Fibroblast of the aortic adventitia (primary cell): ENCODE data around the gene PPP1R13B. TPM values are rescaled to one million over a fixed set of nuclear protein-coding genes. Genes with fewer than 3 reads are reported as not detected.

Source experiments
- DNase-seq: peaks from one replicate; pipeline ENCODE4 v3.0.0-alpha.2; 2010; ENCODE audit warnings: low read depth
- H3K4me3 ChIP-seq: 2 replicates; pipeline ENCODE4 v1.5.1; 2011; ENCODE audit warnings: low read depth, mild to moderate bottlenecking, control low read depth, low read length, moderate library complexity
- total RNA-seq: library from RNA; depleted of rRNA; stranded (reverse); fragments of >200 nt; gene quantifications from 2 replicates; pipeline ENCODE4 v1.2.3, GENCODE V29; 2012; ENCODE audit warnings: low replicate concordance
- TF ChIP-seq, protein P1 (sequence below): IDR thresholded peaks from 2 replicates; pipeline ENCODE4 v1.5.1; 2011; ENCODE audit warnings: mild to moderate bottlenecking, low read length, control low read depth, inconsistent platforms; ENCODE audit not compliant: insufficient read depth

PPP1R13B gene
- total RNA-seq, 1 donor = 1.2 TPM

DNA sequence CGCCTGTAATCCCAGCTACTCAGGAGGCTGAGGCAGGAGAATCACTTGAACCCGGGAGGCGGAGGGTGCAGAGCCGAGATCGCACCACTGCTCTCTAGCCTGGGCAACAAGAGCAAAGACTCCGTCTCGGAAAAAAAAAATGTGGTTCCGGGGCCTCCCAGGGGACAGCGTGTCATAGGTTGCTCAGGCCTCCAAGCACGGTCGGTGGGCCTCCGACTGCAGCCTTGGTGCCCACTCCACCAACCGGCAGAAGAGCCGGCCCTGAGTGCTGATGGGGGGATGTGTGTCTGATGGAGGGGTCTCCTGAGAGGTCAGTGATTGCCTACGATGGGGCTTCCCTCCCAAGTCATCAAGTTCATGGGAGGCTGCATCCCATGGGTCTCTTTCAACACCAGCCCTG, 115.9 kb downstream of the PPP1R13B start:
- TF ChIP-seq, protein P1, sequence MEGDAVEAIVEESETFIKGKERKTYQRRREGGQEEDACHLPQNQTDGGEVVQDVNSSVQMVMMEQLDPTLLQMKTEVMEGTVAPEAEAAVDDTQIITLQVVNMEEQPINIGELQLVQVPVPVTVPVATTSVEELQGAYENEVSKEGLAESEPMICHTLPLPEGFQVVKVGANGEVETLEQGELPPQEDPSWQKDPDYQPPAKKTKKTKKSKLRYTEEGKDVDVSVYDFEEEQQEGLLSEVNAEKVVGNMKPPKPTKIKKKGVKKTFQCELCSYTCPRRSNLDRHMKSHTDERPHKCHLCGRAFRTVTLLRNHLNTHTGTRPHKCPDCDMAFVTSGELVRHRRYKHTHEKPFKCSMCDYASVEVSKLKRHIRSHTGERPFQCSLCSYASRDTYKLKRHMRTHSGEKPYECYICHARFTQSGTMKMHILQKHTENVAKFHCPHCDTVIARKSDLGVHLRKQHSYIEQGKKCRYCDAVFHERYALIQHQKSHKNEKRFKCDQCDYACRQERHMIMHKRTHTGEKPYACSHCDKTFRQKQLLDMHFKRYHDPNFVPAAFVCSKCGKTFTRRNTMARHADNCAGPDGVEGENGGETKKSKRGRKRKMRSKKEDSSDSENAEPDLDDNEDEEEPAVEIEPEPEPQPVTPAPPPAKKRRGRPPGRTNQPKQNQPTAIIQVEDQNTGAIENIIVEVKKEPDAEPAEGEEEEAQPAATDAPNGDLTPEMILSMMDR = no peak

DNA sequence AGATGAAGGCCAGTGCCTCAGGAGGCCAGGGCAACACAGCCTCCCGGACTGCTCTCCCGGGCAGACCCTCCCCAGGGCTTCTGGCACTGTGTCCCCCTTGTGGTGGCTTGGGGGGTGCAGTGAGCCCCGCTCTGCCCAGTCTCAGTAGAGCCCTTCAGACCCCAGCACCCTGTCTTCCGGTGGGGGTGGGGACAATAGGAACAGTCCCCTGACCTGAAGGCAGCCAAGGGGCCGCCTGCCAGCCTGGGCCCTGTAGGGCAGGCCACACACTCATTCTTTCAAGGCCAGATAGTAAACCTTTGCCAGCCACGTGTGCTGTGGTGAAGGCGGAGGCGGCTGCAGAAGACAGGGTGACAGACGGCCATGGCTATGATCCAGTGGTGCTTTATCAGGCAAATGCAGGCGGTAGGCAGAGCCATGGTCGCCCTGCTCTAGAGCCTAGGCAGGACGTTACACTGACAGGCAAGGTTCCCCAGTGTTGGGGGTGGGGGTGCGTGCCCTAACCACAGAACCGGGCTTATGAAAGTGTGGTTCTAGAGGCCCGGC, 116.8 kb downstream of the PPP1R13B start:
- no peak overlapping the region for H3K4me3 ChIP-seq
- no peak for DNase-seq
- TF ChIP-seq, protein P1 = peak; percentile 16

More for the DNA sequence above, 115.9 kb downstream of the PPP1R13B start:
- no peak overlapping the region for H3K4me3 ChIP-seq
- DNase-seq = no peak

DNA sequence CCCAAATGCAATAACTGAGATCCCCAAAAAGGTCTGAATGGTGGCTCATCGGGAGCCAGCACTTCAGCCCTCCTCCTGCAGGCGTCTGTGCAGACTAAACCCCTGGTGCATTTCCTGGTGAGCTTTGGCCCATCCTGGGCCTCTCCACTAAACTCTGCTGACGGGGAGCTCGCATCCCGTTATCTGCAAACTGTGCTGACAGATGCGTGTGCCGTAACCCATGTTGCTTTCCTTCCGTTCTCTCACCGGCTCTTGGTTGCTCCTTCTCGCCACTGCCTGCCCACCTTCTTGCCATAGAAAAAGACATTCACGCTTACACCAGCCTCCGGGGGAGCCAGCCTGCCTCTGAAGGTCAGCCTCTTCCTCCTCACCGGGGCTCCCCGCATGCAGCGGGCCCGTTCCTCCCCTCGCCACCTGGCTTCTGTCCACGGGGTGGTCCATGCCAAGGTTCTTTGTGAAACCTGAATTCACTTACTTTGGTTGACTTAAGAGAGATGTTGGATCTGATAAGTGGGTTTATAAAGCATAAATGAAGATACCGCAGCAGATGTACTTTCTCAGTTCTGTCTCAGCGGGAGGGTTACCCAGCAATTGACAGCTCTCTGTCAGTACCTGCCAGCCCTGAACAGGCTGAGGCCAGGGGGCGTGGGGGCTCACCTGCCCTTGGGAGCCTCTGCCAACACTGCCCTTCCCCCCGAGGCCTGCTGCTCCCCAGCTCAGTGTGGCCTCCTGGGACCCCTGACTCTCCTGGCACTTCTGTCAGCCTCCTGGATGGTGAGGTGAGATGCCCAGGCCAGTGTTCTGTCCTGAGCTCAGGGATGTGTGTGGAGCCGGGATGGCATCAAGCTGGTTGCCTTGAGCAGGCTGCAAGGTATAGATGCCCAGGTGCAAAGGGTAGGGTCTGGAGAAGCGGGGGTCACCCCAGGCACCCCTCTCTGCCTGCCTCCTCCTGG, 117.6 kb downstream of the PPP1R13B start:
- TF ChIP-seq, protein P1 = no peak
- DNase-seq = no peak
- H3K4me3 ChIP-seq = no peak overlapping the region

DNA sequence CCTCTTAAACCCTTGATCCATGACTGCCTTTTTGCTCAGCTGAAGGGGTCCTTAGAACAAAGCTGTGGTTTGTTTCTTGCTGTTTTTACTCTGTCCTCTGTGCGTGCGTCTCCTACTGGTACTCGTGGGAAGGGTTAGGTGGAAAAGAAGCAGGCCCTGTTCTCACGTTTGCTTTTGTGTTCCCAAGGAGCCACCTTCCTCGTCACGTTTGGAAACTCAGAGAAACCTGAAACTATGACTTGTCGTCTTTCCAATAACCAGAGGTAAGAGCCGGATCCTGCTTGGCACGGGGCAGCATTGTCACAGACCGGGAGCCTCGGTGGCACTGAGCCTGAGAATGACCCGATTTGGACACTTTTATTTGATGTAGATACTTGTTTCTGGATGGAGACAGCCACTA, 118.7 kb downstream of the PPP1R13B start:
- no peak overlapping the region for H3K4me3 ChIP-seq
- TF ChIP-seq, protein P1 = no peak
- no peak for DNase-seq

DNA sequence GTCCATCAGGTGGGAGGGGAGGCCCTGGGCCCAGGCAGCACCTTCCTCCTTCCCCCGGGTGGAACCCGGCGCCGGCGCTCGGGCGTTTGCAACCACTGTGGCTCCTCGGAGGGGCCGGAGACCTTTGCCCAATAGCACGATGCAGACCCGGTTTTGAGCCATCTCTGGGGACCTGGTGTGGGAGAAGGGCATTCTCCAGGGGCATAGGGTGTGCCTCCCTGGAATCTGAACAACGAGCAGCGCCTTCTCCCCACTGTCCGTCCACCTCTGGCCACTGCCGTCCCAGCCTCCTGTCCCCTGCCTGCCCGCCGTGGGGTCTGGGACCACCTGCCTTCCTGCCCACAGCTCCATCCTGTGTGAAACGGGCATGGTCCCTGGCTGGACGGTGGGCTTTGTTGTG, 119.2 kb downstream of the PPP1R13B start:
- DNase-seq = no peak
- TF ChIP-seq, protein P1 = no peak
- no peak overlapping the region for H3K4me3 ChIP-seq

DNA sequence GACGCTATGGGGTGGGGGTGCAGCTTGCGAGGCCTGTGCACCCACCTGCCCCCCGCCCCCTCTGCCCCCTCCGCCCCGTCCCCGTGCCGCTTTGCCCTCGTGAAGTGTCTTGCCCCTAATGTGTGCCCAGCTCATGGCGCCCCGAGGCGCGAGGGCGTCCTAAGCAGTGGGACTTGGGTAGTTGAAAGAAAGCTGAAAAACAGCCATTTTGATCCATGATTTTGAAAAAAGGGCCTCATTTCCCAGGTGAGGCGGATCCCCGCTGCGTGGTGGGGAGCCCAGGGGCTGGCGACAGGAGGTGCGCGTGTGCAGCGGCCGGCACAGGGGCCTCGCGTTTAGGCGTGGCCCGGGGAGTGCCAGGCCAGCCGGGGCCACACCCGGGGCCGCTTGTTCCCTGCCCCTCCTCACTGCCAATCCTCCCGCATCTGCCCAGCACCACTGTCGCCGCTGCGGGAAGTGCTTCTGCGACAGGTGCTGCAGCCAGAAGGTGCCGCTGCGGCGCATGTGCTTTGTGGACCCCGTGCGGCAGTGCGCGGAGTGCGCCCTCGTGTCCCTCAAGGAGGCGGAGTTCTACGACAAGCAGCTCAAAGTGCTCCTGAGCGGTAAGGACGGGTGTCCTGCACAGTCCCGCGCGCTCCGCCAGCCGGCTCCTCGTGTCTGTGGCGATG, 119.9 kb downstream of the PPP1R13B start:
- TF ChIP-seq, protein P1 = no peak
- no peak for DNase-seq
- H3K4me3 ChIP-seq = no peak overlapping the region
